Osteoblast (primary cell): ENCODE data around the gene RGS12. TPM values are rescaled to one million over a fixed set of nuclear protein-coding genes. Genes with fewer than 3 reads are reported as not detected.
A peak's percentile ranks its signal among the peaks of the same experiment; 100 is the strongest.

Source experiments
- DNase-seq: peaks from one replicate; pipeline ENCODE4 v3.0.0; 2011; ENCODE audit warnings: low spot score, mixed read lengths; ENCODE audit not compliant: insufficient read length; ENCODE audit errors: missing footprints
- H2AFZ ChIP-seq: 2 replicates; pipeline ENCODE4 v1.6.0; 2011; ENCODE audit warnings: mild to moderate bottlenecking, low read length
- H3K27ac ChIP-seq: 2 replicates; pipeline ENCODE4 v1.5.1; 2011; ENCODE audit warnings: mild to moderate bottlenecking, low read depth, low read length, moderate library complexity
- H3K27me3 ChIP-seq: 2 replicates; pipeline ENCODE4 v1.6.0; 2012; ENCODE audit warnings: mild to moderate bottlenecking, control low read depth, inconsistent platforms, low read length, moderate library complexity; ENCODE audit not compliant: insufficient read depth
- H3K36me3 ChIP-seq: 2 replicates; pipeline ENCODE4 v1.5.1; 2011; ENCODE audit warnings: mild to moderate bottlenecking, low read length, control low read depth, moderate library complexity; ENCODE audit not compliant: insufficient read depth
- H3K4me1 ChIP-seq: 2 replicates; pipeline ENCODE4 v1.5.1; 2011; ENCODE audit warnings: mild to moderate bottlenecking, low read length, control low read depth, moderate library complexity; ENCODE audit not compliant: insufficient read depth
- H3K4me2 ChIP-seq: 2 replicates; pipeline ENCODE4 v1.6.0; 2011; ENCODE audit warnings: mild to moderate bottlenecking, low read length; ENCODE audit not compliant: insufficient read depth
- H3K4me3 ChIP-seq: fragments of 200-600 bp; sonication (generic); 3 replicates; pipeline ENCODE4 v1.5.1; 2012; ENCODE audit warnings: mild to moderate bottlenecking, low read length, inconsistent platforms; ENCODE audit not compliant: insufficient read depth
- H3K79me2 ChIP-seq: 2 replicates; pipeline ENCODE4 v1.6.0; 2012; ENCODE audit warnings: mild to moderate bottlenecking, low read length, control low read depth, inconsistent platforms; ENCODE audit not compliant: insufficient read depth
- H3K9me3 ChIP-seq: 2 replicates; pipeline ENCODE4 v1.5.1; 2011; ENCODE audit warnings: low read depth, low read length, control low read depth
- H4K20me1 ChIP-seq: 2 replicates; pipeline ENCODE4 v1.6.0; 2012; ENCODE audit warnings: mild to moderate bottlenecking, low read length, control low read depth; ENCODE audit not compliant: insufficient read depth
- CTCF ChIP-seq: IDR thresholded peaks from 2 replicates; pipeline ENCODE4 v1.5.1; 2011; ENCODE audit warnings: mild to moderate bottlenecking, low read depth, low read length, moderate library complexity; ENCODE audit errors: extremely low read depth
- total RNA-seq: library from RNA; depleted of rRNA; stranded (reverse); fragments of >200 nt; gene quantifications from 2 replicates; pipeline ENCODE4 v1.2.3, GENCODE V29; 2012

Gene RGS12
- total RNA-seq, 1 donor = 61.2 TPM

- no peaks in the 10 kb centered on the region for H3K36me3 ChIP-seq
- no peaks in the 10 kb centered on the region for H3K9me3 ChIP-seq
- H3K27ac ChIP-seq = no peak overlapping the region
- H3K4me1 ChIP-seq = peaks cover 16% of the 10 kb centered on the region
- no peak for TF ChIP-seq CTCF
- DNase-seq = no peak
- H3K79me2 ChIP-seq = peaks cover 66% of the 10 kb centered on the region
- no peaks in the 10 kb centered on the region for H3K27me3 ChIP-seq
- no peak overlapping the region for H3K4me2 ChIP-seq
- no peak overlapping the region for H2AFZ ChIP-seq
- H4K20me1 ChIP-seq = peaks cover 52% of the 10 kb centered on the region
- no peak overlapping the region for H3K4me3 ChIP-seq
Observed at GRCh38 chr4:3307486-3307885, 14.7 kb downstream of the RGS12 start.

- Histone ChIP-seq H3K4me2 (no peak overlapping the region), H4K20me1 (peaks cover 48% of the 10 kb centered on the region), H3K4me1 (peaks cover 16% of the 10 kb centered on the region), H3K4me3 (no peak overlapping the region), H3K79me2 (peaks cover 61% of the 10 kb centered on the region), H3K27ac (no peak overlapping the region), H2AFZ (no peak overlapping the region), H3K27me3 (no peaks in the 10 kb centered on the region), H3K9me3 (no peaks in the 10 kb centered on the region), H3K36me3 (no peaks in the 10 kb centered on the region)
- peak; percentile 82 for DNase-seq
- TF ChIP-seq CTCF = no peak
Observed at GRCh38 chr4:3307891-3308575, 15.2 kb downstream of the RGS12 start.

GRCh38 chr4:3308691-3309090 is 15.9 kb downstream of the RGS12 start:
- Histone ChIP-seq H4K20me1 (peaks cover 46% of the 10 kb centered on the region), H3K4me2 (no peak overlapping the region), H3K36me3 (no peaks in the 10 kb centered on the region), H3K4me3 (no peak overlapping the region), H3K9me3 (no peaks in the 10 kb centered on the region), H3K27me3 (no peaks in the 10 kb centered on the region), H3K79me2 (peaks cover 61% of the 10 kb centered on the region), H2AFZ (no peak overlapping the region), H3K27ac (no peak overlapping the region), H3K4me1 (peaks cover 16% of the 10 kb centered on the region)
- TF ChIP-seq CTCF = no peak
- peak; percentile 51 for DNase-seq

GRCh38 chr4:3310301-3311094 is 17.7 kb downstream of the RGS12 start:
- Histone ChIP-seq H3K79me2 (peaks cover 52% of the 10 kb centered on the region), H4K20me1 (peaks cover 37% of the 10 kb centered on the region), H3K27ac (no peak overlapping the region), H3K27me3 (no peaks in the 10 kb centered on the region), H2AFZ (no peak overlapping the region), H3K36me3 (no peaks in the 10 kb centered on the region), H3K4me1 (peaks cover 6% of the 10 kb centered on the region), H3K9me3 (no peaks in the 10 kb centered on the region), H3K4me2 (no peak overlapping the region), H3K4me3 (no peak overlapping the region)
- TF ChIP-seq CTCF = no peak
- peak; percentile 26 for DNase-seq
